ENCODE measurements around the gene OSBPL5.
A peak's percentile ranks its signal among the peaks of the same experiment; 100 is the strongest.
"Not testable (repeated sequence)": the region's sequence is repeated elsewhere in the genome, so short reads cannot be mapped to it uniquely, and the experiment has no call there.

OSBPL5 gene

DNA sequence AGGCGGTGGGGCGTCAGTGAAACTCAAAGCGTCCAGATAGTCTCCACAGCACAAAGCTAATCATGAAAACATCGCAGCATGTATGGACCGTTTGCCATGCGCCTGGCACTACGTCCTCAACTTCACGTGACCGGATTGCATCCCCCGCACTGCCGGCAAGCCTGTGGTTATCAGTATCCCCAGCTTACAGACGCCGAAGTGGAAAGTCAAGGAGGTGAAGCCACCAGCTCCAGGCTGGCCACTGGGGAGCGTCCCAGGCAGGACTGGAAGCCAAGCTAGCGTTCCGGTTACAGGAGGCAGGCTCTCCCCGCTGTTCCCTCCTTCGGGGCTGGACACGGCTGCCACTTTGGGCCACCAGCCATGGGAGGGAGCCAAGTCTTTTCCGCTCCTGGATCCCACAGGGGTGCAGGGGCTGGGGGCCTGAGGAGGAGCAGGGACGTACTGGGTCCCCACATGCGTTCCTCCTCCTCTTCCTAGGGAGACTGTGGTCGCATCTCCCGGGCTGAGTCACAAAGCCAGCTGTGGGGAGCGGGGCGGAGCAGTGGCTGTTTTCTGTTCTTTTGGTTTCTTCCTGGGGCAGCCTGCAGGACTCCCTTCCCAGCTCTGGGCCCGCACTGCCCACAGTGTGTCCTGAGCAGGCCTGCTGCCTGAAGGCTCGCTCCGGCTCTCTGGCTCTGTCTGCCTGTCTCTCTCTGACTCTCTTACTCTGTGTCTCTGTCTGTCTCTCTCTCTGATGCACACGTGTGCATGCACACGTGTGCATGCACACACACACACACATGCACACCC, 4.3 kb upstream of the OSBPL5 start:
- H2BK5ac ChIP-seq (ENCODE audit: low read depth, low read length, poor library complexity) = no peak overlapping the region
- H3K36me3 ChIP-seq (ENCODE audit: control insufficient read depth in 1 of 2, insufficient read depth in 2 of 2, low read length in 2 of 2) = no peaks in the 10 kb centered on the region
- H2AFZ ChIP-seq (ENCODE audit: insufficient read depth, low read length, poor library complexity) = peak overlapping the region; percentile 21
- peaks cover 5% of the 10 kb centered on the region for H3K79me1 ChIP-seq (ENCODE audit: low read length)
- peaks cover 11 to 16% of the 10 kb centered on the region in 2 experiments for H3K4me1 ChIP-seq (ENCODE audit: control insufficient read depth in 1 of 2, insufficient read depth in 2 of 2, low read length in 2 of 2)
- no peaks in the 10 kb centered on the region for H3K27me3 ChIP-seq (ENCODE audit: insufficient read depth, low read length)
- H2BK12ac ChIP-seq (ENCODE audit: low read length) = peak overlapping the region; percentile 10
- H3K9me3 ChIP-seq (ENCODE audit: insufficient read depth, low read depth, low read length) = no peaks in the 10 kb centered on the region
- H3K4me3 ChIP-seq (ENCODE audit: low read depth, low read length) = no peak overlapping the region
- H2BK120ac ChIP-seq (ENCODE audit: insufficient read depth, low read length, poor library complexity) = no peak overlapping the region
- H3K23ac ChIP-seq (ENCODE audit: low read length) = no peak overlapping the region
- peak; percentile 38 to 47 for DNase-seq
- no CpG with 5 or more reads among the region's 31 CpGs for WGBS (ENCODE audit: extremely low coverage, insufficient coverage, insufficient read length)
- H3K4me2 ChIP-seq (ENCODE audit: low read length) = peak overlapping the region; percentile 25
- H3K9ac ChIP-seq (ENCODE audit: low read length) = no peak overlapping the region
- no peak overlapping the region for H4K12ac ChIP-seq (ENCODE audit: low read depth, low read length)
- H3K18ac ChIP-seq (ENCODE audit: low read length) = no peak overlapping the region
- peaks cover 3% of the 10 kb centered on the region for H3K79me2 ChIP-seq (ENCODE audit: control insufficient read depth, insufficient read depth, low read length, poor library complexity)
- no peak overlapping the region for H3K27ac ChIP-seq (ENCODE audit: low read depth, low read length)
- no peak overlapping the region for H4K8ac ChIP-seq (ENCODE audit: low read depth, low read length)
- peak overlapping the region; percentile 8 for H3K14ac ChIP-seq (ENCODE audit: low read length)
- no peak overlapping the region for H4K91ac ChIP-seq (ENCODE audit: low read depth, low read length)
- no peak overlapping the region for H3K4ac ChIP-seq (ENCODE audit: low read depth, low read length)
- H2AK5ac ChIP-seq (ENCODE audit: low read length) = no peak overlapping the region

DNA sequence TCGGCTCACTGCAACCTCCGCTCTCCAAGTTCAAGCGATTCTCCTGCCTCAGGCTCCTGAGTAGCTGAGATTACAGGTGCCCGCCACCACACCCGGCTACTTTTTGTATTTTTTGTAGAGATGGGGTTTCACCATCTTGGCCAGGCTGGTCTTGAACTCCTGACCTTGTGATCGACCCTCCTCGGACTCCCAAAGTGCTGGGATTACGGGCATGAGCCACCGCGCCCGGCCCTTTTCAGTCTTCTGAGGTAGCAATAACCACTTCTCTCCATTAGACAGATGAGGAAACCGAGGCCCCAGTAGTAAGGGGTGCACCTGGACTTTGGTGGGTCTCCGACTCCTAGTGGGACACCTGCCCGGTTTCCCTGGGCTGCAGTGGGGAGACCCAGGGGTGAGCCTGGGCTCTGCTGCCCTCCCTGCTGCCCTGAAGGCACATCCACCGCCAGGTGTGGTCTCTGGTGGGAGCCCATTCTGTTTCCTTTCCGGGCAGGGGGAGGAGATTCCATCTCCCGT, 3.7 kb upstream of the OSBPL5 start:
- not testable (repeated sequence) for H3K18ac ChIP-seq (ENCODE audit: low read length); H3K9me3 ChIP-seq (ENCODE audit: insufficient read depth, low read depth, low read length); H4K8ac ChIP-seq (ENCODE audit: low read depth, low read length); H4K91ac ChIP-seq (ENCODE audit: low read depth, low read length); H2AK5ac ChIP-seq (ENCODE audit: low read length); DNase-seq; H2BK5ac ChIP-seq (ENCODE audit: low read depth, low read length, poor library complexity); H3K27me3 ChIP-seq (ENCODE audit: insufficient read depth, low read length); H4K12ac ChIP-seq (ENCODE audit: low read depth, low read length); H3K79me2 ChIP-seq (ENCODE audit: control insufficient read depth, insufficient read depth, low read length, poor library complexity); H3K36me3 ChIP-seq (ENCODE audit: control insufficient read depth in 1 of 2, insufficient read depth in 2 of 2, low read length in 2 of 2); H3K14ac ChIP-seq (ENCODE audit: low read length); H2BK12ac ChIP-seq (ENCODE audit: low read length); H3K23ac ChIP-seq (ENCODE audit: low read length); H2AFZ ChIP-seq (ENCODE audit: insufficient read depth, low read length, poor library complexity); H2BK120ac ChIP-seq (ENCODE audit: insufficient read depth, low read length, poor library complexity); H3K27ac ChIP-seq (ENCODE audit: low read depth, low read length); H3K4me3 ChIP-seq (ENCODE audit: low read depth, low read length); H3K4ac ChIP-seq (ENCODE audit: low read depth, low read length); H3K9ac ChIP-seq (ENCODE audit: low read length)
- WGBS (ENCODE audit: extremely low coverage, insufficient coverage, insufficient read length) = no CpG with 5 or more reads among the region's 17 CpGs
- Histone ChIP-seq H3K79me1 (ENCODE audit: low read length) (peaks cover 12% of the 10 kb centered on the region), H3K4me2 (ENCODE audit: low read length) (peak overlapping the region; percentile 25), H3K4me1 (ENCODE audit: control insufficient read depth in 1 of 2, insufficient read depth in 2 of 2, low read length in 2 of 2) (peaks cover 16 to 22% of the 10 kb centered on the region in 2 experiments)

DNA sequence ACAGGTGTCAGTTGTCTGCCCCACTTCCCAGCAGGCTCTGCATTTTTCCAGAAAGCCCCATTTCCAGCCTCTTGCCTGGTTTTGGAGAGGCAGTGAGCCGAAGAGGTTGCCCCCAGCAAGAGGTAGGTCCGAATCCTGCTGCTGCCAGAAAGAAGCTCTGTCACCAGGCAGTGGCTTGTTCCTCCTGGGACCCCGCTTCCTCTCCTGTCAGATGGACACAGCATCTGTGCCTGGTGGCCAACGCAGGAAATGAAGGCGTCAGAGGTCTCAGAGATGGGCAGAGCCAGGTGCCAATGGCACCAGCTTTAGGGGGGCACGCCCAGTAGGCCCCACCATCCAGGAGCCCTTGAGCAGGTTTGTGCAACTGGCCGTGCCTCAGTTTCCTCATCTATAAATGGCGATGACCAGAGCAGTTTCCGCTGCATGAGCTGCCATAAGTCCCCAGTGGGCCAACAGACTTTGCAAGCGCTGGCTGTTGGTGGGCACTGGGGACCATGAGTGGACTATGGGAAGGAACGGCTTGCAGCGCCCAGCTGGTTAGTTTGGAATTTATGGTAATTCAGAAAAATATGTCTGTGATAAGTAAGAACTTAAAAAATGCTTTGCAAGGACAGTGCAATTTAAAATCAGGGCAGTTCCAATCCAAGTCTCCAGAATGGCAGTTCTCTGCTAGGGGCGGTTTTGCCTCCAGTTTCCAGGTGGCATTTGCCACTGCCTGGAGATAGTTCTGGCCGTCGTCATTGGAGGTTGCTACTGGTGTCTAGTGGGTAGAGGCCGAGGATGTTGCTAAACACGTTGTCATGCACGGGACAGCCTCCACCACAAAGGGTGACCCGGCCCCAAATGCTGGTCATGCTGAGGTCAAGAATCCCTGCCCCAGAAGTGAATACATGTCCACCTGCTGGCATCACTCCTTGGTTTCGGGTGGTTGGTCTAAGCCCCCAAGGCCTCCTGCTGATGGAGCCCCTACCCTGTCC, 2.3 kb upstream of the OSBPL5 start:
- Histone ChIP-seq H3K9ac (ENCODE audit: low read length) (no peak overlapping the region), H3K14ac (ENCODE audit: low read length) (no peak overlapping the region), H3K4me2 (ENCODE audit: low read length) (no peak overlapping the region), H2BK120ac (ENCODE audit: insufficient read depth, low read length, poor library complexity) (no peak overlapping the region), H3K36me3 (ENCODE audit: control insufficient read depth in 1 of 2, insufficient read depth in 2 of 2, low read length in 2 of 2) (no peaks in the 10 kb centered on the region), H3K79me1 (ENCODE audit: low read length) (peaks cover 15% of the 10 kb centered on the region), H3K4me3 (ENCODE audit: low read depth, low read length) (no peak overlapping the region), H3K4me1 (ENCODE audit: control insufficient read depth in 1 of 2, insufficient read depth in 2 of 2, low read length in 2 of 2) (peaks cover 27 to 33% of the 10 kb centered on the region in 2 experiments), H3K23ac (ENCODE audit: low read length) (no peak overlapping the region), H4K8ac (ENCODE audit: low read depth, low read length) (no peak overlapping the region), H3K4ac (ENCODE audit: low read depth, low read length) (no peak overlapping the region), H2AK5ac (ENCODE audit: low read length) (no peak overlapping the region), H3K79me2 (ENCODE audit: control insufficient read depth, insufficient read depth, low read length, poor library complexity) (peaks cover 14% of the 10 kb centered on the region), H2BK12ac (ENCODE audit: low read length) (no peak overlapping the region), H4K91ac (ENCODE audit: low read depth, low read length) (no peak overlapping the region), H3K27ac (ENCODE audit: low read depth, low read length) (no peak overlapping the region), H3K18ac (ENCODE audit: low read length) (no peak overlapping the region), H4K12ac (ENCODE audit: low read depth, low read length) (no peak overlapping the region), H3K27me3 (ENCODE audit: insufficient read depth, low read length) (no peaks in the 10 kb centered on the region), H3K9me3 (ENCODE audit: insufficient read depth, low read depth, low read length) (no peaks in the 10 kb centered on the region), H2AFZ (ENCODE audit: insufficient read depth, low read length, poor library complexity) (no peak overlapping the region), H2BK5ac (ENCODE audit: low read depth, low read length, poor library complexity) (no peak overlapping the region)
- WGBS (ENCODE audit: extremely low coverage, insufficient coverage, insufficient read length) = no CpG with 5 or more reads among the region's 20 CpGs
- peak; percentile 47 to 60 for DNase-seq

DNA sequence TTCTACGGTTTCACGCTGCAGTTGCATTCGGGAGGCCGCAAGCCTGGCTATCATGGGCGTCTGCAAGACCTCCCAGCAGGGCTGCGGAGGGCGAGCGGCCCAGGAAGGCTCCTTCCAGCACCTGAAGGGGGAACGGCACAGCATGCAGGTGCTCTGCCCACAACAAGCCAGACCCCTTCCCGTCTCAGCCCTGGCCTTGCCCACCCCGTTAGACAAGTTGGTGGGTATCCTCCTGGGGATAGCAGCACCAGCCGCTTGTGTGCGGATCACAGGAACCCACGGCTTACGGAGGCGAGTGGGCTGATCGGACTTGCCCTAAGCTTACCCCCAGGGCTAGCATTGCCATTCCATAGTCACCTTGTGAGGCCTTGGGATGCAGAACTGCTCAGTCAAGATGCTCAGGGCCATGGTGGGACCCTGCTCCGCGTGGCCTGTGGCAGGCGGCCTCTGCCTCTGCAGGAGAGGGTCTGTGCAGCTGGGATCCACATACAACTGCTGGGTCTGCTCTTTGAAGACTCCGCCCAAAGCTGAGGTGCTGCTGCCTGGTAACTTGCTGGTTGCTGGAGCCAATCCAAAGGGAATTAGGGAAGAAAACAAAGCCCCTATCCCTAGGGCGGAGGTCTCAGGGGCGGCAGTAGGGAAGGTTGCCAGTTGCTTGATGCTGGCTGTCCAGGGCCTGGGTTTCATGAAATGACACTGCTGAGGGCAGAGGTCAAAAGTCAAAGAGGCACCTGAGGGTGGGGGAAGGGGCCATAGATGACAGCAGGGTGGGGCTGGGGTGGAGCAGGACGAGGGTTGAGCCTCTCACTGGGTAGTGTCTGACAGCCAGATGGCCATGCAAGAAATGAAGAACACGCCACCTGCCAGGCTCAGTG, 1.4 kb upstream of the OSBPL5 start:
- H3K14ac ChIP-seq (ENCODE audit: low read length) = no peak overlapping the region
- H3K9ac ChIP-seq (ENCODE audit: low read length) = no peak overlapping the region
- no peaks in the 10 kb centered on the region for H3K27me3 ChIP-seq (ENCODE audit: insufficient read depth, low read length)
- no peak overlapping the region for H3K4me3 ChIP-seq (ENCODE audit: low read depth, low read length)
- peaks cover 31% of the 10 kb centered on the region in 2 experiments for H3K4me1 ChIP-seq (ENCODE audit: control insufficient read depth in 1 of 2, insufficient read depth in 2 of 2, low read length in 2 of 2)
- H4K12ac ChIP-seq (ENCODE audit: low read depth, low read length) = no peak overlapping the region
- peaks cover 19% of the 10 kb centered on the region for H3K79me2 ChIP-seq (ENCODE audit: control insufficient read depth, insufficient read depth, low read length, poor library complexity)
- H3K9me3 ChIP-seq (ENCODE audit: insufficient read depth, low read depth, low read length) = no peaks in the 10 kb centered on the region
- no peak overlapping the region for H4K91ac ChIP-seq (ENCODE audit: low read depth, low read length)
- no peak overlapping the region for H2AFZ ChIP-seq (ENCODE audit: insufficient read depth, low read length, poor library complexity)
- H2BK12ac ChIP-seq (ENCODE audit: low read length) = no peak overlapping the region
- H3K4ac ChIP-seq (ENCODE audit: low read depth, low read length) = no peak overlapping the region
- no peak for DNase-seq
- no peak overlapping the region for H3K27ac ChIP-seq (ENCODE audit: low read depth, low read length)
- H2BK5ac ChIP-seq (ENCODE audit: low read depth, low read length, poor library complexity) = no peak overlapping the region
- WGBS (ENCODE audit: extremely low coverage, insufficient coverage, insufficient read length) = no CpG with 5 or more reads among the region's 25 CpGs
- no peak overlapping the region for H2BK120ac ChIP-seq (ENCODE audit: insufficient read depth, low read length, poor library complexity)
- H3K18ac ChIP-seq (ENCODE audit: low read length) = no peak overlapping the region
- H3K23ac ChIP-seq (ENCODE audit: low read length) = no peak overlapping the region
- no peak overlapping the region for H2AK5ac ChIP-seq (ENCODE audit: low read length)
- no peak overlapping the region for H4K8ac ChIP-seq (ENCODE audit: low read depth, low read length)
- no peaks in the 10 kb centered on the region for H3K36me3 ChIP-seq (ENCODE audit: control insufficient read depth in 1 of 2, insufficient read depth in 2 of 2, low read length in 2 of 2)
- H3K4me2 ChIP-seq (ENCODE audit: low read length) = no peak overlapping the region
- H3K79me1 ChIP-seq (ENCODE audit: low read length) = peaks cover 15% of the 10 kb centered on the region
